ENCODE data around the gene CPNE1. TPM values are rescaled to one million over a fixed set of nuclear protein-coding genes. Genes with fewer than 3 reads are reported as not detected.

The CPNE1 gene
- total RNA-seq, 2 donors from 2014 or later, result 238 to 441 TPM

DNA sequence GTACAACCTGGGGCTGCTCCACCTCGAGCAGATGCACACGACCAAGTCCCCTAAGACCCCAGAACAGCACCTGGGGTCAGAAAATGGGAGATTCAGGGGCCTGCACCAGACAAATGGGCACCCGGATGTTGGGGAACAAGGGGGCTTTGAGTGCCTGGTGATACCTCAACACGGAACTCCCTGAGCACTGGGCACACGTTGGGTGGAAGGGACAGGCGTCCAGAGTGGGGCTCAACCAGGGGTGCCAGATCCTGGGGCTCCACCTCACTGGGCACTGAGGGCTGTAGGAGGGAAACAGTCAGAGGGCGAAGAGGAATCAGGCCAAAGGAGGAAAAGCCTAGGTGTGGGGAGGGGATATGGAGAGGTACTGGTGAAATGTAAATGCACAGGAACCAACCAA, 82.6 kb downstream of the CPNE1 start:
- H3K36me3 Mint-ChIP-seq (ENCODE audit: low read depth), result no peaks in the 10 kb centered on the region
- 91 to 92% methylated on average over 7 of the region's 7 CpGs for WGBS, 2 experiments (ENCODE audit: insufficient coverage in 1 of 2, insufficient read length in 1 of 2)
- Histone ChIP-seq H3K4me3 (ENCODE audit: low read length) (no peak overlapping the region), H3K9ac (ENCODE audit: extremely low read depth, low read length, poor library complexity, severe bottlenecking) (no peak overlapping the region), H3K27me3 (ENCODE audit: control insufficient read depth, insufficient read depth, low read length, poor library complexity, severe bottlenecking) (no peaks in the 10 kb centered on the region), H3K36me3 (ENCODE audit: control insufficient read depth, insufficient read depth, low read length) (no peaks in the 10 kb centered on the region), H3K9me3 (ENCODE audit: control insufficient read depth, low read length) (no peaks in the 10 kb centered on the region), H3K4me1 (ENCODE audit: control insufficient read depth, insufficient read depth, low read length) (no peaks in the 10 kb centered on the region), H3K27ac (ENCODE audit: low read depth, low read length) (no peak overlapping the region)
- no peaks in the 10 kb centered on the region for H3K4me1 Mint-ChIP-seq
- H3K9me3 Mint-ChIP-seq, result peaks cover 2% of the 10 kb centered on the region
- H3K27me3 Mint-ChIP-seq (ENCODE audit: insufficient read depth), result peaks cover 2% of the 10 kb centered on the region
- DNase-seq, result no peak
- TF ChIP-seq, protein P1, sequence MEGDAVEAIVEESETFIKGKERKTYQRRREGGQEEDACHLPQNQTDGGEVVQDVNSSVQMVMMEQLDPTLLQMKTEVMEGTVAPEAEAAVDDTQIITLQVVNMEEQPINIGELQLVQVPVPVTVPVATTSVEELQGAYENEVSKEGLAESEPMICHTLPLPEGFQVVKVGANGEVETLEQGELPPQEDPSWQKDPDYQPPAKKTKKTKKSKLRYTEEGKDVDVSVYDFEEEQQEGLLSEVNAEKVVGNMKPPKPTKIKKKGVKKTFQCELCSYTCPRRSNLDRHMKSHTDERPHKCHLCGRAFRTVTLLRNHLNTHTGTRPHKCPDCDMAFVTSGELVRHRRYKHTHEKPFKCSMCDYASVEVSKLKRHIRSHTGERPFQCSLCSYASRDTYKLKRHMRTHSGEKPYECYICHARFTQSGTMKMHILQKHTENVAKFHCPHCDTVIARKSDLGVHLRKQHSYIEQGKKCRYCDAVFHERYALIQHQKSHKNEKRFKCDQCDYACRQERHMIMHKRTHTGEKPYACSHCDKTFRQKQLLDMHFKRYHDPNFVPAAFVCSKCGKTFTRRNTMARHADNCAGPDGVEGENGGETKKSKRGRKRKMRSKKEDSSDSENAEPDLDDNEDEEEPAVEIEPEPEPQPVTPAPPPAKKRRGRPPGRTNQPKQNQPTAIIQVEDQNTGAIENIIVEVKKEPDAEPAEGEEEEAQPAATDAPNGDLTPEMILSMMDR (conservative IDR thresholded peaks at IDR 0.05), result no peak
- no peak overlapping the region for H3K27ac Mint-ChIP-seq
- no peak overlapping the region for H3K4me3 Mint-ChIP-seq

- Mint-ChIP-seq H3K27ac (no peak overlapping the region), H3K4me3 (no peak overlapping the region), H3K9me3 (peaks cover 2% of the 10 kb centered on the region), H3K36me3 (ENCODE audit: low read depth) (no peaks in the 10 kb centered on the region), H3K4me1 (no peaks in the 10 kb centered on the region), H3K27me3 (ENCODE audit: insufficient read depth) (peaks cover 14% of the 10 kb centered on the region)
- Histone ChIP-seq H3K4me3 (ENCODE audit: low read length) (no peak overlapping the region), H3K4me1 (ENCODE audit: control insufficient read depth, insufficient read depth, low read length) (no peaks in the 10 kb centered on the region), H3K9ac (ENCODE audit: extremely low read depth, low read length, poor library complexity, severe bottlenecking) (no peak overlapping the region), H3K27me3 (ENCODE audit: control insufficient read depth, insufficient read depth, low read length, poor library complexity, severe bottlenecking) (no peaks in the 10 kb centered on the region), H3K36me3 (ENCODE audit: control insufficient read depth, insufficient read depth, low read length) (no peaks in the 10 kb centered on the region), H3K27ac (ENCODE audit: low read depth, low read length) (no peak overlapping the region), H3K9me3 (ENCODE audit: control insufficient read depth, low read length) (no peaks in the 10 kb centered on the region)
- TF ChIP-seq, protein P1 (conservative IDR thresholded peaks at IDR 0.05), result no peak
- WGBS, 2 experiments (ENCODE audit: insufficient coverage in 1 of 2, insufficient read length in 1 of 2), result 99 to 100% methylated on average over 3 to 6 of the region's 6 CpGs
- DNase-seq, result no peak
Measured at GRCh38 chr20:35579196-35579595, 85.5 kb downstream of the CPNE1 start.

DNA sequence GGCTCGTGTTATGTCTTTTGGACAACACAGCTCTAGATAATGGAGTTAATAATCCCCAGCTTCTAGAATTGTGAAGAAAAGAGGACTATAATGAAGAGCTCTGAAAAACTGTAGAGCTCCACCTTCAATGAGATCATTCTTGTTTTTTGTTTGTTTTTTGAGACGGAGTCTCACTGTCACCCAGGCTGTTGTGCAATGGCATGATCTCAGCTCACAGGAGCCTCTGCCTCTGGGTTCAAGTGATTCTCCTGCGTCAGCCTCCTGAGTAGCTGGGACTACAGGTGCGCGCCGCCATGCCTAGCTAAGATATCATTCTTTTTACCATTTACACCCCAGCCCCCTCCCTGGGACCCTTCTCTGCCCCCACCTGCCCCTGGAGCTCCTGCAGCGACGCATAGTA, 86.2 kb downstream of the CPNE1 start:
- 90% methylated on average over 6 to 8 of the region's 8 CpGs for WGBS, 2 experiments (ENCODE audit: insufficient coverage in 1 of 2, insufficient read length in 1 of 2)
- Mint-ChIP-seq H3K27me3 (ENCODE audit: insufficient read depth) (peaks cover 14% of the 10 kb centered on the region), H3K9me3 (peaks cover 4% of the 10 kb centered on the region)

More for the DNA sequence above, 86.2 kb downstream of the CPNE1 start:
- no peak overlapping the region for H3K9ac ChIP-seq (ENCODE audit: extremely low read depth, low read length, poor library complexity, severe bottlenecking)
- Mint-ChIP-seq H3K27ac (no peak overlapping the region), H3K4me3 (no peak overlapping the region), H3K4me1 (no peaks in the 10 kb centered on the region), H3K36me3 (ENCODE audit: low read depth) (no peaks in the 10 kb centered on the region)
- H3K27me3 ChIP-seq (ENCODE audit: control insufficient read depth, insufficient read depth, low read length, poor library complexity, severe bottlenecking), result no peaks in the 10 kb centered on the region
- H3K4me3 ChIP-seq (ENCODE audit: low read length), result no peak overlapping the region
- DNase-seq, result no peak
- H3K36me3 ChIP-seq (ENCODE audit: control insufficient read depth, insufficient read depth, low read length), result no peaks in the 10 kb centered on the region
- H3K4me1 ChIP-seq (ENCODE audit: control insufficient read depth, insufficient read depth, low read length), result no peaks in the 10 kb centered on the region
- H3K9me3 ChIP-seq (ENCODE audit: control insufficient read depth, low read length), result no peaks in the 10 kb centered on the region
- TF ChIP-seq, protein P1 (conservative IDR thresholded peaks at IDR 0.05), result no peak
- H3K27ac ChIP-seq (ENCODE audit: low read depth, low read length), result no peak overlapping the region

All from endodermal cell (in vitro differentiated cells).